SK-N-SH (cell line): ENCODE results near the gene OR2G3. TPM values are rescaled to one million over a fixed set of nuclear protein-coding genes. Genes with fewer than 3 reads are reported as not detected.

Experiments
- CTCF ChIA-PET: fragments of 300-600, 350-600 bp; formaldehyde crosslinking; extraction: SDS; loops from one replicate; lab custom pipeline; 2021; lab: Yijun Ruan, JAX
- POLR2A ChIA-PET: fragments of 350-600 bp; sonication (Branson Sonifier 250); formaldehyde crosslinking; extraction: SDS; loops from one replicate; lab custom pipeline; 2020; ENCODE audit warnings: antibody characterized with exemption, inconsistent platforms; lab: Yijun Ruan, JAX
- DNase-seq: peaks from one replicate; pipeline ENCODE4 v3.0.0; 2012
- H2AFZ ChIP-seq: fragments of 200-600 bp; sonication (generic); 2 replicates; pipeline ENCODE4 v1.8.1; 2016; ENCODE audit warnings: antibody characterized with exemption, mild to moderate bottlenecking, low read depth
- H3F3A ChIP-seq: fragments of 200-600 bp; sonication (generic); replicated peaks from 2 replicates; pipeline ENCODE3; 2016; ENCODE audit warnings: antibody characterized with exemption, mild to moderate bottlenecking; ENCODE audit not compliant: insufficient read depth
- H3K27ac ChIP-seq, 2 experiments: fragments of 200-500 bp in 1 of 2; fragments of 200-600 bp in 1 of 2; sonication (Bioruptor generic) in 1 of 2; sonication (generic), shearing (Covaris generic) in 1 of 2; 2 replicates each; pipeline versions ENCODE4 v1.5.1 to v1.6.1; 2014 to 2016; ENCODE audit warnings: low read depth in 2 of 2, inconsistent platforms in 1 of 2, low read length in 1 of 2, mild to moderate bottlenecking in 1 of 2, mixed read lengths in 1 of 2
- H3K27me3 ChIP-seq: fragments of 200-600 bp; sonication (generic), shearing (Covaris generic); 2 replicates; pipeline ENCODE4 v1.6.1; 2016; ENCODE audit warnings: mixed run types; ENCODE audit not compliant: insufficient read depth
- H3K36me3 ChIP-seq, 2 experiments: fragments of 200-500 bp in 1 of 2; fragments of 200-600 bp in 1 of 2; sonication (Bioruptor generic) in 1 of 2; sonication (generic) in 1 of 2; replicated peaks in 1 of 2; 2 replicates each; pipeline versions ENCODE3 to v1.5.1; 2014 to 2016; ENCODE audit warnings: low read length in 1 of 2, mild to moderate bottlenecking in 1 of 2; ENCODE audit not compliant: insufficient read depth in 2 of 2, control insufficient read depth in 1 of 2
- H3K4me1 ChIP-seq, 2 experiments: fragments of 200-500 bp in 1 of 2; fragments of 200-600 bp in 1 of 2; sonication (Bioruptor generic) in 1 of 2; sonication (generic), shearing (Covaris generic) in 1 of 2; 2 replicates each; pipeline versions ENCODE4 v1.5.1 to v1.6.1; 2014 to 2016; ENCODE audit warnings: low read depth in 1 of 2, low read length in 1 of 2, mixed run types in 1 of 2; ENCODE audit not compliant: insufficient read depth in 2 of 2, control insufficient read depth in 1 of 2
- H3K4me2 ChIP-seq: fragments of 200-600 bp; sonication (generic), shearing (Covaris generic); 2 replicates; pipeline ENCODE4 v1.6.1; 2017; ENCODE audit warnings: mixed run types
- H3K4me3 ChIP-seq, 2 experiments: fragments of 200-500 bp in 1 of 2; fragments of 200-600 bp in 1 of 2; sonication (Bioruptor generic) in 1 of 2; sonication (generic), shearing (Covaris generic) in 1 of 2; 2 replicates each; pipeline versions ENCODE4 v1.5.1 to v1.8.1; 2014 to 2016; ENCODE audit warnings: low read depth in 2 of 2, inconsistent platforms in 1 of 2, low read length in 1 of 2, mild to moderate bottlenecking in 1 of 2, mixed read lengths in 1 of 2, moderate library complexity in 1 of 2
- H3K79me2 ChIP-seq: fragments of 200-600 bp; sonication (generic); 2 replicates; pipeline ENCODE4 v1.8.1; 2017; ENCODE audit warnings: mild to moderate bottlenecking; ENCODE audit not compliant: insufficient read depth
- H3K9ac ChIP-seq: fragments of 200-600 bp; sonication (generic); 2 replicates; pipeline ENCODE4 v1.6.1; 2017; ENCODE audit warnings: mixed run types
- H3K9me2 ChIP-seq: fragments of 200-600 bp; sonication (generic); 2 replicates; pipeline ENCODE4 v1.6.1; 2017; ENCODE audit warnings: mixed run types
- H3K9me3 ChIP-seq: fragments of 200-600 bp; sonication (generic); 2 replicates; pipeline ENCODE4 v1.6.1; 2017; ENCODE audit warnings: mixed run types, mild to moderate bottlenecking, moderate library complexity
- H4K20me1 ChIP-seq: fragments of 200-600 bp; sonication (generic); 2 replicates; pipeline ENCODE4 v1.6.1; 2017; ENCODE audit warnings: mild to moderate bottlenecking, mixed run types; ENCODE audit not compliant: insufficient read depth
- CHD2 ChIP-seq: fragments of 150-350 bp; IDR thresholded peaks from 2 replicates; pipeline ENCODE4 v1.6.1; 2018; ENCODE audit warnings: low read length; ENCODE audit not compliant: partially characterized antibody
- CTCF ChIP-seq: fragments of 200-600 bp; sonication (generic); IDR thresholded peaks from 2 replicates; pipeline ENCODE4 v1.6.1; 2017; ENCODE audit warnings: antibody characterized with exemption, mild to moderate bottlenecking, moderate library complexity
- GABPA ChIP-seq: IDR thresholded peaks from 2 replicates; pipeline ENCODE4 v1.4.0; 2012; ENCODE audit warnings: low read depth, mild to moderate bottlenecking
- MAX ChIP-seq: IDR thresholded peaks from 2 replicates; pipeline ENCODE4 v1.4.0; 2012; ENCODE audit warnings: low read depth
- MXI1 ChIP-seq: IDR thresholded peaks from 2 replicates; pipeline ENCODE4 v1.6.1; 2012; ENCODE audit warnings: mild to moderate bottlenecking, low read depth, low read length, improper control_type of control experiment
- NFIC ChIP-seq: IDR thresholded peaks from 2 replicates; pipeline ENCODE4 v1.4.0; 2012; ENCODE audit warnings: borderline replicate concordance
- NRF1 ChIP-seq: IDR thresholded peaks from 2 replicates; pipeline ENCODE4 v1.6.1; 2012; ENCODE audit warnings: low read depth, mild to moderate bottlenecking, low read length
- PBX3 ChIP-seq: IDR thresholded peaks from 2 replicates; pipeline ENCODE4; 2012
- RAD21 ChIP-seq: IDR thresholded peaks from 2 replicates; pipeline ENCODE4 v1.6.1; 2012; ENCODE audit warnings: mild to moderate bottlenecking, low read length
- RCOR1 ChIP-seq: fragments of 150-350 bp; IDR thresholded peaks from 2 replicates; pipeline ENCODE4 v1.6.1; 2017; ENCODE audit warnings: antibody characterized with exemption, low read length
- REST ChIP-seq: IDR thresholded peaks from 2 replicates; pipeline ENCODE4 v1.6.1; 2012; ENCODE audit warnings: mild to moderate bottlenecking, low read depth, low read length, moderate library complexity
- SIN3A ChIP-seq: IDR thresholded peaks from 2 replicates; pipeline ENCODE4 v1.6.1; 2012; ENCODE audit warnings: low read depth, mild to moderate bottlenecking, low read length, moderate library complexity, borderline replicate concordance
- SMC3 ChIP-seq: IDR thresholded peaks from 2 replicates; pipeline ENCODE4 v1.6.1; 2012; ENCODE audit warnings: low read depth, low read length, improper control_type of control experiment
- USF1 ChIP-seq: IDR thresholded peaks from 2 replicates; pipeline ENCODE4 v1.4.0; 2012; ENCODE audit warnings: low read depth, borderline replicate concordance
- USF2 ChIP-seq: fragments of 150-350 bp; IDR thresholded peaks from 2 replicates; pipeline ENCODE4 v1.6.1; 2017; ENCODE audit warnings: antibody characterized with exemption, low read length, low read depth, borderline replicate concordance
- ZBTB33 ChIP-seq: IDR thresholded peaks from 2 replicates; pipeline ENCODE4 v1.4.0; 2012; ENCODE audit warnings: low read depth, borderline replicate concordance
- WGBS: methylation state at CpG from one replicate; pipeline ENCODE4 v1.1.6; 2017; ENCODE audit warnings: low lambda C conversion rate; 5-methylcytosine and 5-hydroxymethylcytosine counted together
- polyA plus RNA-seq, 3 experiments: library from polyadenylated mRNA; depleted of rRNA; stranded (reverse); fragments of >200 nt; gene quantifications; 2 replicates each; pipeline ENCODE4 v1.2.3, GENCODE V29; 2012

OR2G3 gene
- polyA plus RNA-seq, 1 of the 3 experiments (the other 2 are of a cell fraction): not detected

- TF ChIP-seq SMC3 (no peak), SIN3A (no peak), ZBTB33 (no peak), USF2 (no peak), MXI1 (no peak), NRF1 (no peak), NFIC (no peak), RAD21 (no peak), MAX (no peak), CTCF (no peak), RCOR1 (no peak), CHD2 (no peak), REST (no peak), PBX3 (no peak), USF1 (no peak), GABPA (no peak)
- H3K4me2 ChIP-seq: no peak overlapping the region
- no peaks in the 10 kb centered on the region for H3K79me2 ChIP-seq
- H3K4me1 ChIP-seq: no peaks in the 10 kb centered on the region
- H3K27ac ChIP-seq: no peak overlapping the region
- ChIA-PET POLR2A (no interaction called here), CTCF (interaction anchor here (1.6 kb wide), 2 partner anchors 12 to 189 kb away, joined by 3 to 4 read pairs; no protein-coding TSS in a partner anchor)
- no peak for DNase-seq
- H3K27me3 ChIP-seq: no peaks in the 10 kb centered on the region; the same call in 1 of the 2 replicates
- no peaks in the 10 kb centered on the region for H3K36me3 ChIP-seq
- H2AFZ ChIP-seq: no peak overlapping the region
- no peak overlapping the region for H3K4me3 ChIP-seq
- no peaks in the 10 kb centered on the region for H3K9me2 ChIP-seq
- no peaks in the 10 kb centered on the region for H3K9me3 ChIP-seq
- H3F3A ChIP-seq: no peaks in the 10 kb centered on the region
- 5% methylated on average over 3 of the region's 5 CpGs for WGBS
- H3K9ac ChIP-seq: no peak overlapping the region
- H4K20me1 ChIP-seq: no peaks in the 10 kb centered on the region
These were observed 26.4 kb upstream of the OR2G3 start for GRCh38 chr1:247578946-247579460.
